Esophagus squamous epithelium (tissue), 5 donors: ENCODE data around the gene ARHGEF25. TPM values are rescaled to one million over a fixed set of nuclear protein-coding genes. Genes with fewer than 3 reads are reported as not detected.
"Not testable (repeated sequence)": the region's sequence is repeated elsewhere in the genome, so short reads cannot be mapped to it uniquely, and the experiment has no call there.

Source experiments
- DNase-seq: peaks from one replicate; lab custom pipeline; 2025; lab: John Stamatoyannopoulos, UW
- H3K27ac ChIP-seq, 4 donors: fragments of 200-600 bp; sonication (generic); one replicate each; pipeline ENCODE4 v1.5.1; 2016 to 2019; ENCODE audit warnings: mild to moderate bottlenecking in 1 of 4
- H3K27me3 ChIP-seq, 4 donors: fragments of 200-600 bp; sonication (generic); 1 replicate in 3 of 4; 2 replicates in 1 of 4; pipeline versions ENCODE4 v1.5.1 to v1.6.0; 2017 to 2021; ENCODE audit warnings: antibody characterized with exemption in 1 of 4
- H3K36me3 ChIP-seq, 3 donors: fragments of 200-600 bp; sonication (generic); one replicate each; pipeline ENCODE4 v1.5.1; 2016 to 2019
- H3K4me1 ChIP-seq, 3 donors: fragments of 200-600 bp; sonication (generic); one replicate each; pipeline ENCODE4 v1.5.1; 2017 to 2019
- H3K4me3 ChIP-seq, 4 donors: fragments of 200-600 bp; sonication (generic); 1 replicate in 3 of 4; 2 replicates in 1 of 4; pipeline ENCODE4 v1.5.1; 2016 to 2019; ENCODE audit warnings: mild to moderate bottlenecking in 2 of 4, moderate library complexity in 1 of 4
- H3K9me3 ChIP-seq, 3 donors: fragments of 200-600 bp; sonication (generic); one replicate each; pipeline ENCODE4 v1.5.1; 2016 to 2019
- POLR2A ChIP-seq, 4 donors: fragments of 450-650 bp; IDR thresholded peaks; one replicate each; pipeline ENCODE4 v1.6.1; 2017; ENCODE audit warnings: antibody characterized with exemption in 4 of 4, mild to moderate bottlenecking in 4 of 4, moderate library complexity in 3 of 4
- WGBS, 2 donors: methylation state at CpG; one replicate each; pipeline ENCODE4 v1.1.5; 2018; 5-methylcytosine and 5-hydroxymethylcytosine counted together
- intact Hi-C: fragments of 100-400 bp; cut with DNase I; formaldehyde crosslinking; loops from one replicate; pipeline ENCODE4 v1.15.0; 2022
- total RNA-seq, 4 donors: library from RNA; depleted of rRNA; stranded (reverse); fragments of >200 nt; gene quantifications; one replicate each; pipeline ENCODE4 v1.1.0, GENCODE V29; 2016
- TF ChIP-seq, protein P1 (sequence below), 6 experiments: fragments of 450-650 bp in 4 of 6; fragments of 200-600 bp in 2 of 6; sonication (generic) in 2 of 6; IDR thresholded peaks; one replicate each; pipeline ENCODE4 v1.5.1; 2016 to 2019; ENCODE audit warnings: antibody characterized with exemption in 6 of 6, mild to moderate bottlenecking in 4 of 6, moderate library complexity in 4 of 6
- donor health status: DM: yes; HTN: yes; CAD: no.

Gene ARHGEF25
- total RNA-seq, 4 donors from 2014 or later, result 0.76 to 27.7 (median 6.2) TPM

DNA sequence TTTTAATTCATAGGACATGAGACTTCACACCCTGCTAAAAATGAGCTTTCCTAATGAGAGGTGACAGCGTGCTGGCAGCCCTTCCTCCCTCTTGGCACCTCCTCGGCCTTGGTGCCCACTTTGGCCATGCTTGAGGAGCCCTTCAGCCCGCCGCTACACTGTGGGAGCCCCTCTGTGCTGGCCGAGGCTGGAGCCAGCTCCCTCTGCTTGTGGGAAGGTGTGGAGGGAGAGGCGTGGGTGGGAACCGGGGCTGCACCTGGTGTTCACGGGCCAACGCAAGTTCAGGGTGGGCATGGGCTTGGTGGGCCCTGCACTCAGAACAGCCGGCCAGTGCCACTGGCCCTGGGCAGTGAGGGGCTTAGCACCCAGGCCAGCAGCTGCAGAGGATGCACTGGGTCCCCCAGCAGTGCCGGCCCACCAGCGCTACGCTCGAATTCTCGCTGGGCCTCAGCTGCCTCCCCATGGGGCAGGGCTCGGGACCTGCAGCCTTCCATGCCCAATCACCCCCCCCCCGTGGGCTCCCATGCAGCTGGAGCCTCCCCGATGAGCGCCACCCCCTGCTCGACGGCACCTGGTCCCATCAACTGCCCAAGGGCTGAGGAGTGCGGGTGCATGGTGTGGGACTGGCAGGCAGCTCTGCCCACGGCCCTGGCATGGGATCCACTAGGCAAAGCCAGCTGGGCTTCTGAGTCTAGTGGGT, 44.5 kb downstream of the ARHGEF25 start:
- H3K4me3 ChIP-seq, result no peak overlapping the region
- H3K9me3 ChIP-seq, result no peaks in the 10 kb centered on the region
- peaks cover 0 to 8% (median 0%) of the 10 kb centered on the region in 3 donors for H3K4me1 ChIP-seq
- peaks cover 0 to 9% (median 0%) of the 10 kb centered on the region in 4 donors for H3K27me3 ChIP-seq
- intact Hi-C loops, result no loop called here
- H3K27ac ChIP-seq, result no peak overlapping the region
- DNase-seq, result no peak
- WGBS, 2 donors, result 46 to 81% methylated on average over 4 to 7 of the region's 23 CpGs
- TF ChIP-seq, protein P1, sequence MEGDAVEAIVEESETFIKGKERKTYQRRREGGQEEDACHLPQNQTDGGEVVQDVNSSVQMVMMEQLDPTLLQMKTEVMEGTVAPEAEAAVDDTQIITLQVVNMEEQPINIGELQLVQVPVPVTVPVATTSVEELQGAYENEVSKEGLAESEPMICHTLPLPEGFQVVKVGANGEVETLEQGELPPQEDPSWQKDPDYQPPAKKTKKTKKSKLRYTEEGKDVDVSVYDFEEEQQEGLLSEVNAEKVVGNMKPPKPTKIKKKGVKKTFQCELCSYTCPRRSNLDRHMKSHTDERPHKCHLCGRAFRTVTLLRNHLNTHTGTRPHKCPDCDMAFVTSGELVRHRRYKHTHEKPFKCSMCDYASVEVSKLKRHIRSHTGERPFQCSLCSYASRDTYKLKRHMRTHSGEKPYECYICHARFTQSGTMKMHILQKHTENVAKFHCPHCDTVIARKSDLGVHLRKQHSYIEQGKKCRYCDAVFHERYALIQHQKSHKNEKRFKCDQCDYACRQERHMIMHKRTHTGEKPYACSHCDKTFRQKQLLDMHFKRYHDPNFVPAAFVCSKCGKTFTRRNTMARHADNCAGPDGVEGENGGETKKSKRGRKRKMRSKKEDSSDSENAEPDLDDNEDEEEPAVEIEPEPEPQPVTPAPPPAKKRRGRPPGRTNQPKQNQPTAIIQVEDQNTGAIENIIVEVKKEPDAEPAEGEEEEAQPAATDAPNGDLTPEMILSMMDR (IDR thresholded peaks at IDR 0.05), result no peak
- TF ChIP-seq POLR2A (IDR thresholded peaks at IDR 0.05), result no peak
- no peaks in the 10 kb centered on the region for H3K36me3 ChIP-seq

DNA sequence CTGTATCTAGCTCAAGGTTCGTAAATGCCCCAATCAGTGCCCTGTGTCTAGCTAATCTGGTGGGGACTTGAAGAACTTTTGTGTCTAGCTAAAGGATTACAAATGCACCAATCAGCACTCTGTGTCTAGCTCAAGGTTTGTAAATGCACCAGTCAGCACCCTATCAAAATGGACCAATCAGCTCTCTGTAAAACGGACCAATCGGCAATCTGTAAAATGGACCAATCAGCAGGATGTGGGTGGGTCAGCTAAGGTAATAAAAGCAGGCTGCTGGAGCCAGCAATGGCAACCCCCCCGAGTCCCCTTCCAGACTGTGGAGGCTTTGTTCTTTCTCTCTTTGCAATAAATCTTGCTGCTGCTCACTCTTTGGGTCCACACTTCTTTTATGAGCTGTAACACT, 45.2 kb downstream of the ARHGEF25 start:
- H3K4me1 ChIP-seq, H3K27ac ChIP-seq, H3K36me3 ChIP-seq, H3K4me3 ChIP-seq, intact Hi-C loops, H3K9me3 ChIP-seq, DNase-seq, H3K27me3 ChIP-seq: not testable (repeated sequence)
- WGBS, 2 donors, result 77 to 80% methylated on average over 4 of the region's 4 CpGs

DNA sequence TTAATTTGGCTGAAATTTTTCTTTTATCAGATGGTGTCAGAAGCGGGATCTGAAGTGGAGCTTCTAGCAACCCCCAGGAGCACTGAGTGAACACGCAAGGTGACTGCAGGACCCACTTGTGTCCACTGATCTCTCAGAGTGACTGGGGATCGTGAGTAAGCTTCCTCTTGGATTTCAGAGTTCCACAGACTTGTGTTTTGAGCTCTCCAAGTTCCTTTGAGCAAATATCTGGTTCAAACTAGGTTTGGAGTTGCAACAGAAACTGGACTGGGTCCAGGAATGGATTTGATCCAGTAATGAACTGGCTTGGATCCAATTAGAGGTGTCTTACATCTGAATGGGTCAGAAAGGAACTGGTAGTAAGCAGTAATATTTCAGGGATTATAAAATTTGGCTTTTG, 46.5 kb downstream of the ARHGEF25 start:
- H3K4me3 ChIP-seq, result no peak overlapping the region
- no peak overlapping the region for H3K27ac ChIP-seq
- H3K4me1 ChIP-seq, result peaks cover 0 to 8% (median 0%) of the 10 kb centered on the region in 3 donors
- no peak for DNase-seq
- H3K27me3 ChIP-seq, result peaks cover 0 to 9% (median 0%) of the 10 kb centered on the region in 4 donors
- H3K36me3 ChIP-seq, result no peaks in the 10 kb centered on the region
- 40 to 45% methylated on average over 3 of the region's 3 CpGs for WGBS, 2 donors
- no peak for TF ChIP-seq POLR2A (IDR thresholded peaks at IDR 0.05)
- TF ChIP-seq, protein P1 (IDR thresholded peaks at IDR 0.05), result no peak
- intact Hi-C loops, result no loop called here
- H3K9me3 ChIP-seq, result peaks cover 0 to 4% (median 0%) of the 10 kb centered on the region in 3 donors

DNA sequence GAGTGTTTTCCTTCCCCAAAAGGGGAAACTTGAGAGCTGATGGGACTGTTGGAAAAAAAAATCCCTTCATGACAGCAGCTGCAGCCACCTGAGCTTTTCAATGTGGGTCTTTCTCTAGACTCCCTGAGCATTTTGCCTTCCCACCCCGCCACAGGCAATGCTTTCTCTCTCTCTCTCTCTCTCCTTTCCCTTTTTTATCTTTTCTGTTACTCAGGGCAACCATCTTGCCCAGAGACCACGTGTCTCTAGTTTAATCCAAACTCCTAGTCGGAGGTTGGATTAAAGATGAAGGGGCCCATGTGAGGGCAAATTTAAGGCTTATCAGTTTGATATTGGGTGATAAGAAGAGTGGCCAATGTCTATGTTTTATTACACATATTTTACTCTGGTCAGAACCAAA, 47.7 kb downstream of the ARHGEF25 start:
- Histone ChIP-seq H3K4me3 (no peak overlapping the region), H3K27me3 (peaks cover 0 to 9% (median 0%) of the 10 kb centered on the region in 4 donors), H3K9me3 (peaks cover 0 to 4% (median 0%) of the 10 kb centered on the region in 3 donors), H3K36me3 (no peaks in the 10 kb centered on the region), H3K4me1 (peaks cover 0 to 8% (median 0%) of the 10 kb centered on the region in 3 donors), H3K27ac (no peak overlapping the region)
- intact Hi-C loops, result no loop called here
- 57 to 67% methylated on average over 3 of the region's 3 CpGs for WGBS, 2 donors
- no peak for DNase-seq
- no peak for TF ChIP-seq POLR2A (IDR thresholded peaks at IDR 0.05)
- TF ChIP-seq, protein P1 (IDR thresholded peaks at IDR 0.05), result no peak

DNA sequence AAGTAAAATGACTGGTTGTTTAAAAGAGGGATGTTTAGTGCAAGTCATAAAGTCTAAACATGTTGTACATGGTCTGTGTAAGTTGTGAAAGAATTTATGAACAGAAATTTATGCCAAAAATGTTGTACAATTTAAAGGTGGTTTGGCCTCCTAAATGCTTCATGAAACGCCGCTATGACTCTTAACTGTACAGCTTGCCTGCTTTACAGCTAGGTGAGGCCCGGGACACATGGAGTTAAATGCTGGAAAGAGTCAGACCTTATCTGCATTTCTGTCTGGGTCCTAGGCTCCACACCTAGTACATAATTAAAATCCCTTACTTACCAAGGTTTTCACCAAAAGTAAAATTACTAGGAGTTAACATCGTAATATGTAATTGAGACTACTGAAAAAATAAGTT, 50.1 kb downstream of the ARHGEF25 start:
- 73 to 88% methylated on average over 4 of the region's 4 CpGs for WGBS, 2 donors
- peaks cover 0 to 4% (median 0%) of the 10 kb centered on the region in 3 donors for H3K9me3 ChIP-seq
- no peak for TF ChIP-seq POLR2A (IDR thresholded peaks at IDR 0.05)
- TF ChIP-seq, protein P1 (IDR thresholded peaks at IDR 0.05), result no peak
- no peak for DNase-seq
- no peaks in the 10 kb centered on the region for H3K36me3 ChIP-seq
- peaks cover 0 to 8% (median 0%) of the 10 kb centered on the region in 3 donors for H3K4me1 ChIP-seq
- H3K4me3 ChIP-seq, result no peak overlapping the region
- no peaks in the 10 kb centered on the region for H3K27me3 ChIP-seq
- intact Hi-C loops, result no loop called here
- no peak overlapping the region for H3K27ac ChIP-seq

DNA sequence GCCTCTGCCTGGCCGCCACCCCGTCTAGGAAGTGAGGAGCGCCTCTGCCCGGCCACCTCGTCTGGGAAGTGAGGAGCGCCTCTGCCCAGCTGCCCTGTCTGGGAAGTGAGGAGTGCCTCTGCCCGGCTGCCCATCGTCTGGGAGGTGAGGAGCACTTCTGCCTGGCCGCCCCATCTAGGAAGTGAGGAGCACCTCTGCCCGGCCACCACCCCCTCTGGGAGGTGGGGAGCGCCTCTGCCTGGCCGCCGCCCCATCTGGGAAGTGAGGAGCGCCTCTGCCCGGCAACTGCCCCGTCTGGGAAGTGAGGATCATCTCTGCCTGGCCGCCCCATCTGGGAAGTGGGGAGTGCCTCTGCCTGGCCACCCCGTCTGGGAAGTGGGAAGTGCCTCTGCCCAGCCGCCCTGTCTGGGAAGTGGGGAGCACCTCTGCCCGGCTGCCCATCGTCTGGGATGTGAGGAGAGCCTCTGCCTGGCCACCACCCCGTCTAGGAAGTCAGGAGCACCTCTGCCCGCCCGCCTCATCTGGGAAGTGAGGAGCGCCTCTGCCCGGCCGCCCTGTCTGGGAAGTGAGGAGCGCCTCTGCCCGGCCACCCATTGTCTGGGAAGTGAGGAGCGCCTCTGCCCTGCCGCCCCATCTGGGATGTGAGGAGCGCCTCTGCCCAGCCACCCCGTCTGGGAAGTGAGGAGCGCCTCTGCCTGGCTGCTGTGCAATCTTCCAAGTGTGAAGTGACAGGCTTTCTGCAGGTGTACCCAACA, 54.0 kb downstream of the ARHGEF25 start:
- DNase-seq, intact Hi-C loops, H3K27ac ChIP-seq, H3K9me3 ChIP-seq, H3K36me3 ChIP-seq, H3K4me1 ChIP-seq, H3K4me3 ChIP-seq: not testable (repeated sequence)
- peaks cover 0 to 11% (median 0%) of the 10 kb centered on the region in 4 donors for H3K27me3 ChIP-seq
- WGBS, 2 donors, result no CpG with 5 or more reads among the region's 34 CpGs
